ES-I3 (cell line): ENCODE measurements around the gene CXorf65.
A peak's percentile ranks its signal among the peaks of the same experiment; 100 is the strongest.

ENCODE experiments used
- H3K36me3 ChIP-seq: 2 replicates; pipeline ENCODE4 v1.6.1; 2013; ENCODE audit warnings: mild to moderate bottlenecking, low read length, control low read depth, moderate library complexity; ENCODE audit not compliant: insufficient read depth
- H3K4me1 ChIP-seq: 2 replicates; pipeline ENCODE4 v1.6.1; 2013; ENCODE audit warnings: mild to moderate bottlenecking, control low read depth, low read length; ENCODE audit not compliant: insufficient read depth
- H3K9ac ChIP-seq: 2 replicates; pipeline ENCODE4 v1.6.1; 2013; ENCODE audit warnings: low read depth, mild to moderate bottlenecking, low read length, moderate library complexity
- H3K9me3 ChIP-seq: 2 replicates; pipeline ENCODE4 v1.6.1; 2013; ENCODE audit warnings: mild to moderate bottlenecking, low read length, moderate library complexity; ENCODE audit not compliant: control insufficient read depth, insufficient read depth

CXorf65 gene

GRCh38 chrX:71067089-71067488, 39.5 kb downstream of the CXorf65 start:
- Histone ChIP-seq H3K36me3 (peaks cover 4% of the 10 kb centered on the region; the same call in 1 of the 2 replicates), H3K9me3 (no peaks in the 10 kb centered on the region), H3K4me1 (no peaks in the 10 kb centered on the region), H3K9ac (peak overlapping the region; percentile 80; the same call in 1 of the 2 replicates)

- Histone ChIP-seq H3K36me3 (peaks cover 7% of the 10 kb centered on the region), H3K9me3 (no peaks in the 10 kb centered on the region), H3K4me1 (no peaks in the 10 kb centered on the region), H3K9ac (no peak overlapping the region)
Measured at GRCh38 chrX:71060127-71060526, 46.4 kb downstream of the CXorf65 start.

- H3K4me1 ChIP-seq: no peaks in the 10 kb centered on the region
- peaks cover 6% of the 10 kb centered on the region for H3K36me3 ChIP-seq
Measured at GRCh38 chrX:71057848-71058530, 48.6 kb downstream of the CXorf65 start.

GRCh38 chrX:71056867-71057266, 49.7 kb downstream of the CXorf65 start:
- no peak overlapping the region for H3K9ac ChIP-seq
- no peaks in the 10 kb centered on the region for H3K9me3 ChIP-seq
- no peaks in the 10 kb centered on the region for H3K4me1 ChIP-seq

More at GRCh38 chrX:71057848-71058530, 48.6 kb downstream of the CXorf65 start:
- Histone ChIP-seq H3K9me3 (no peaks in the 10 kb centered on the region), H3K9ac (no peak overlapping the region)

More at GRCh38 chrX:71056867-71057266, 49.7 kb downstream of the CXorf65 start:
- peaks cover 3% of the 10 kb centered on the region for H3K36me3 ChIP-seq
